Measurements from ENCODE around the gene KRTAP5-8. TPM values are rescaled to one million over a fixed set of nuclear protein-coding genes. Genes with fewer than 3 reads are reported as not detected.
"Not testable (repeated sequence)": the region's sequence is repeated elsewhere in the genome, so short reads cannot be mapped to it uniquely, and the experiment has no call there.

The KRTAP5-8 gene
- total RNA-seq, 2 experiments from 2014 or later = not detected

- H3K4me1 Mint-ChIP-seq; H3K27ac Mint-ChIP-seq; H3K36me3 Mint-ChIP-seq; H3K9me3 Mint-ChIP-seq; ATAC-seq (ENCODE audit: low read depth); H3K4me3 Mint-ChIP-seq; POLR2A ChIA-PET; DNase-seq; H3K27me3 Mint-ChIP-seq: not testable (repeated sequence)
Measured at GRCh38 chr11:71526796-71527575, 10.8 kb upstream of the KRTAP5-8 start, which contains the start of gene KRTAP5-7. TSS of gene KRTAP5-7 (plus strand) at chr11:71527267. CDS start at chr11:71527301, 34 bp downstream.

- Mint-ChIP-seq H3K4me1 (no peaks in the 10 kb centered on the region), H3K27ac (no peak overlapping the region), H3K27me3 (peaks cover 4% of the 10 kb centered on the region), H3K36me3 (no peaks in the 10 kb centered on the region), H3K4me3 (no peak overlapping the region), H3K9me3 (peaks cover 1% of the 10 kb centered on the region)
- ATAC-seq (ENCODE audit: low read depth) (no peak), DNase-seq (no peak)
- POLR2A ChIA-PET = no interaction called here
Measured at GRCh38 chr11:71527576-71528210, 10.1 kb upstream of the KRTAP5-8 start.

- peaks cover 4% of the 10 kb centered on the region for H3K27me3 Mint-ChIP-seq
- no peaks in the 10 kb centered on the region for H3K9me3 Mint-ChIP-seq
- no peak for DNase-seq
- H3K4me1 Mint-ChIP-seq = no peaks in the 10 kb centered on the region
- ATAC-seq (ENCODE audit: low read depth) = no peak
- no peak overlapping the region for H3K27ac Mint-ChIP-seq
- H3K4me3 Mint-ChIP-seq = no peak overlapping the region
- POLR2A ChIA-PET = no interaction called here
- H3K36me3 Mint-ChIP-seq = no peaks in the 10 kb centered on the region
Measured at GRCh38 chr11:71530602-71531001, 7.2 kb upstream of the KRTAP5-8 start.

GRCh38 chr11:71532036-71532610, 5.7 kb upstream of the KRTAP5-8 start:
- H3K27me3 Mint-ChIP-seq = peaks cover 4% of the 10 kb centered on the region
- H3K27ac Mint-ChIP-seq = no peak overlapping the region
- H3K4me3 Mint-ChIP-seq = no peak overlapping the region
- no peaks in the 10 kb centered on the region for H3K36me3 Mint-ChIP-seq
- H3K4me1 Mint-ChIP-seq = no peaks in the 10 kb centered on the region
- ATAC-seq (ENCODE audit: low read depth) (no peak), DNase-seq (no peak)
- POLR2A ChIA-PET = no interaction called here
- H3K9me3 Mint-ChIP-seq = no peaks in the 10 kb centered on the region

GRCh38 chr11:71534711-71535608, 2.9 kb upstream of the KRTAP5-8 start:
- H3K27me3 Mint-ChIP-seq; H3K27ac Mint-ChIP-seq; ATAC-seq (ENCODE audit: low read depth); H3K4me1 Mint-ChIP-seq; H3K36me3 Mint-ChIP-seq; H3K4me3 Mint-ChIP-seq; POLR2A ChIA-PET; H3K9me3 Mint-ChIP-seq; DNase-seq: not testable (repeated sequence)

GRCh38 chr11:71535825-71536224, 2.0 kb upstream of the KRTAP5-8 start:
- POLR2A ChIA-PET = no interaction called here
- Mint-ChIP-seq H3K36me3 (no peaks in the 10 kb centered on the region), H3K4me3 (no peak overlapping the region), H3K27me3 (no peaks in the 10 kb centered on the region), H3K9me3 (no peaks in the 10 kb centered on the region), H3K4me1 (no peaks in the 10 kb centered on the region), H3K27ac (no peak overlapping the region)
- ATAC-seq (ENCODE audit: low read depth) (no peak), DNase-seq (no peak)

- H3K9me3 Mint-ChIP-seq = no peaks in the 10 kb centered on the region
- DNase-seq = no peak
- POLR2A ChIA-PET = no interaction called here
- H3K4me3 Mint-ChIP-seq = no peak overlapping the region
- no peaks in the 10 kb centered on the region for H3K36me3 Mint-ChIP-seq
- no peak overlapping the region for H3K27ac Mint-ChIP-seq
- ATAC-seq (ENCODE audit: low read depth) = no peak
- H3K4me1 Mint-ChIP-seq = no peaks in the 10 kb centered on the region
- no peaks in the 10 kb centered on the region for H3K27me3 Mint-ChIP-seq
Measured at GRCh38 chr11:71537537-71537936, 288 bp upstream of the KRTAP5-8 start.

- Mint-ChIP-seq H3K27me3 (no peaks in the 10 kb centered on the region), H3K4me1 (peaks cover 3% of the 10 kb centered on the region), H3K9me3 (no peaks in the 10 kb centered on the region), H3K4me3 (no peak overlapping the region), H3K36me3 (no peaks in the 10 kb centered on the region), H3K27ac (no peak overlapping the region)
- POLR2A ChIA-PET = no interaction called here
- DNase-seq (no peak), ATAC-seq (ENCODE audit: low read depth) (no peak)
Measured at GRCh38 chr11:71538666-71538990, 803 bp downstream of the KRTAP5-8 start.

- no peaks in the 10 kb centered on the region for H3K36me3 Mint-ChIP-seq
- POLR2A ChIA-PET = no interaction called here
- ATAC-seq (ENCODE audit: low read depth) (no peak), DNase-seq (no peak)
- no peaks in the 10 kb centered on the region for H3K27me3 Mint-ChIP-seq
- peaks cover 5% of the 10 kb centered on the region for H3K4me1 Mint-ChIP-seq
- H3K4me3 Mint-ChIP-seq = no peak overlapping the region
- H3K9me3 Mint-ChIP-seq = no peaks in the 10 kb centered on the region
- H3K27ac Mint-ChIP-seq = no peak overlapping the region
Measured at GRCh38 chr11:71539017-71539416, 1.2 kb downstream of the KRTAP5-8 start.

GRCh38 chr11:71539971-71540370, 2.1 kb downstream of the KRTAP5-8 start:
- H3K27ac Mint-ChIP-seq; H3K4me3 Mint-ChIP-seq; POLR2A ChIA-PET; H3K27me3 Mint-ChIP-seq; ATAC-seq (ENCODE audit: low read depth); H3K4me1 Mint-ChIP-seq; H3K36me3 Mint-ChIP-seq; DNase-seq; H3K9me3 Mint-ChIP-seq: not testable (repeated sequence)

GRCh38 chr11:71540521-71541304, 2.9 kb downstream of the KRTAP5-8 start:
- ATAC-seq (ENCODE audit: low read depth); H3K27ac Mint-ChIP-seq; H3K9me3 Mint-ChIP-seq; H3K4me3 Mint-ChIP-seq; DNase-seq; H3K27me3 Mint-ChIP-seq; H3K36me3 Mint-ChIP-seq; POLR2A ChIA-PET; H3K4me1 Mint-ChIP-seq: not testable (repeated sequence)

GRCh38 chr11:71542382-71542781, 4.6 kb downstream of the KRTAP5-8 start:
- H3K4me3 Mint-ChIP-seq = no peak overlapping the region
- H3K9me3 Mint-ChIP-seq = no peaks in the 10 kb centered on the region
- H3K36me3 Mint-ChIP-seq = no peaks in the 10 kb centered on the region
- no peak overlapping the region for H3K27ac Mint-ChIP-seq
- no peak for ATAC-seq (ENCODE audit: low read depth)
- peaks cover 6% of the 10 kb centered on the region for H3K4me1 Mint-ChIP-seq
- peaks cover 4% of the 10 kb centered on the region for H3K27me3 Mint-ChIP-seq
- no peak for DNase-seq
- POLR2A ChIA-PET = no interaction called here
